BE2C (cell line): ENCODE data around the gene STK40.
A peak's percentile ranks its signal among the peaks of the same experiment; 100 is the strongest.

ENCODE experiments used
- DNase-seq: peaks from one replicate; pipeline ENCODE4 v3.0.0-alpha.2; 2020
- H3K27me3 ChIP-seq: fragments of 250-450 bp; sonication (Bioruptor Pico); 2 replicates; pipeline ENCODE4 v1.5.1; 2020; ENCODE audit warnings: mild to moderate bottlenecking
- H3K36me3 ChIP-seq: fragments of 250-450 bp; sonication (Bioruptor Pico); 2 replicates; pipeline ENCODE4 v1.5.1; 2020; ENCODE audit warnings: mild to moderate bottlenecking
- H3K4me1 ChIP-seq: fragments of 250-450 bp; sonication (Bioruptor Pico); 2 replicates; pipeline ENCODE4 v1.5.1; 2020
- H3K4me3 ChIP-seq: 2 replicates; pipeline ENCODE4 v1.5.1; 2011; ENCODE audit warnings: low read depth, low read length
- H3K9me3 ChIP-seq: fragments of 250-450 bp; sonication (Bioruptor Pico); 2 replicates; pipeline ENCODE4 v1.5.1; 2020
- CTCF ChIP-seq: IDR thresholded peaks from 2 replicates; pipeline ENCODE4 v1.5.1; 2012; ENCODE audit warnings: mild to moderate bottlenecking, low read depth, low read length

STK40 gene

GRCh38 chr1:36420836-36421317 is 35.2 kb upstream of the STK40 start:
- TF ChIP-seq CTCF, result peak; percentile 82
- no peak overlapping the region for H3K4me3 ChIP-seq
- H3K27me3 ChIP-seq, result no peaks in the 10 kb centered on the region
- no peaks in the 10 kb centered on the region for H3K4me1 ChIP-seq
- peak; percentile 75 for DNase-seq
- H3K36me3 ChIP-seq, result no peaks in the 10 kb centered on the region
- no peaks in the 10 kb centered on the region for H3K9me3 ChIP-seq

- Histone ChIP-seq H3K36me3 (no peaks in the 10 kb centered on the region), H3K4me3 (no peak overlapping the region), H3K27me3 (no peaks in the 10 kb centered on the region), H3K9me3 (no peaks in the 10 kb centered on the region), H3K4me1 (no peaks in the 10 kb centered on the region)
- DNase-seq, result no peak
- TF ChIP-seq CTCF, result no peak
Measured at GRCh38 chr1:36420409-36420808, 34.7 kb upstream of the STK40 start.

- Histone ChIP-seq H3K4me3 (no peak overlapping the region), H3K27me3 (no peaks in the 10 kb centered on the region), H3K9me3 (no peaks in the 10 kb centered on the region), H3K4me1 (no peaks in the 10 kb centered on the region), H3K36me3 (no peaks in the 10 kb centered on the region)
- no peak for DNase-seq
- no peak for TF ChIP-seq CTCF
Measured at GRCh38 chr1:36419569-36419968, 33.8 kb upstream of the STK40 start.

GRCh38 chr1:36419140-36419539 is 33.4 kb upstream of the STK40 start:
- TF ChIP-seq CTCF, result no peak
- DNase-seq, result no peak
- no peaks in the 10 kb centered on the region for H3K27me3 ChIP-seq
- no peaks in the 10 kb centered on the region for H3K36me3 ChIP-seq
- H3K9me3 ChIP-seq, result no peaks in the 10 kb centered on the region
- H3K4me1 ChIP-seq, result no peaks in the 10 kb centered on the region
- H3K4me3 ChIP-seq, result no peak overlapping the region

- TF ChIP-seq CTCF, result no peak
- H3K9me3 ChIP-seq, result no peaks in the 10 kb centered on the region
- H3K36me3 ChIP-seq, result no peaks in the 10 kb centered on the region
- no peaks in the 10 kb centered on the region for H3K27me3 ChIP-seq
- no peak overlapping the region for H3K4me3 ChIP-seq
- no peaks in the 10 kb centered on the region for H3K4me1 ChIP-seq
- no peak for DNase-seq
Measured at GRCh38 chr1:36417931-36418330, 32.2 kb upstream of the STK40 start.

GRCh38 chr1:36415661-36416326 is 30.1 kb upstream of the STK40 start:
- H3K27me3 ChIP-seq, result no peaks in the 10 kb centered on the region
- H3K4me3 ChIP-seq, result no peak overlapping the region
- H3K36me3 ChIP-seq, result no peaks in the 10 kb centered on the region
- no peak for TF ChIP-seq CTCF
- no peaks in the 10 kb centered on the region for H3K4me1 ChIP-seq
- H3K9me3 ChIP-seq, result no peaks in the 10 kb centered on the region
- no peak for DNase-seq
